ENCODE data around the gene CREB5. TPM values are rescaled to one million over a fixed set of nuclear protein-coding genes. Genes with fewer than 3 reads are reported as not detected.

Gene CREB5
- total and polyA plus RNA-seq, 2 of the 13 experiments (the other 11 are each of a cell fraction or from before 2014, with no cell fraction given): 0.38 to 0.71 TPM

GRCh38 chr7:28722684-28723083 lies 310.4 kb downstream of the CREB5 start:
- Histone ChIP-seq H2AFZ (ENCODE audit: low read length) (no peak overlapping the region), H3K4me3 (replicated peaks in 1 of 3; ENCODE audit: insufficient read depth in 1 of 3, low read depth in 2 of 3, low read length in 3 of 3) (no peak overlapping the region), H3K79me2 (ENCODE audit: insufficient read depth, low read length) (no peaks in the 10 kb centered on the region), H3K4me2 (ENCODE audit: low read depth, low read length) (no peak overlapping the region), H3K27me3 (ENCODE audit: control insufficient read depth in 1 of 2, insufficient read depth in 2 of 2, low read length in 2 of 2) (peaks cover 0 to 3% of the 10 kb centered on the region in 2 experiments; a peak in 1 of 5 replicates), H3K27ac (ENCODE audit: extremely low read length, insufficient read depth, low read length) (no peak overlapping the region), H3K9me3 (ENCODE audit: low read length) (no peaks in the 10 kb centered on the region), H4K20me1 (ENCODE audit: insufficient read depth, low read length) (no peaks in the 10 kb centered on the region), H3K36me3 (replicated peaks in 1 of 2; ENCODE audit: control insufficient read depth in 1 of 2, insufficient read depth in 2 of 2, low read length in 2 of 2) (no peaks in the 10 kb centered on the region), H3K9ac (ENCODE audit: insufficient read depth, low read depth, low read length) (no peak overlapping the region), H3K4me1 (ENCODE audit: insufficient read depth, low read length) (no peaks in the 10 kb centered on the region)
- ChIA-PET CTCF (ENCODE audit: low intra/inter-chr PET ratio, low total read pairs) (no interaction called here), POLR2A (no interaction called here)
- no peak for ATAC-seq
- in situ Hi-C loops (cut with HindIII; ENCODE audit: extremely low pct_ligation_motif_present, low pct_unique_long_range_greater_than_20kb) (no loop called here), intact Hi-C loops (cut with micrococcal nuclease; ENCODE audit: unreplicated experiment) (no loop called here)
- no peak for DNase-seq (ENCODE audit: low spot score)
- no peak for TF ChIP-seq ZBTB3 (CRISPR knock-in tag; IDR thresholded peaks at IDR 0.05; ENCODE audit: borderline replicate concordance, low read depth)
- no peak for TF ChIP-seq TFDP2 (CRISPR knock-in tag; IDR thresholded peaks at IDR 0.05)
- no peak for TF ChIP-seq ZNF83 (CRISPR knock-in tag; IDR thresholded peaks at IDR 0.05; ENCODE audit: borderline replicate concordance)
- TF ChIP-seq MBNL3 (CRISPR knock-in tag; conservative IDR thresholded peaks at IDR 0.05): no peak
- TF ChIP-seq ZNF598 (CRISPR knock-in tag; IDR thresholded peaks at IDR 0.05; ENCODE audit: borderline replicate concordance): no peak
- no peak for TF ChIP-seq ZC3H13 (CRISPR knock-in tag; IDR thresholded peaks at IDR 0.05)
- no peak for TF ChIP-seq RORA (CRISPR knock-in tag; IDR thresholded peaks at IDR 0.05)
- WGBS (ENCODE audit: low lambda C conversion rate): 26% methylated on average over 4 of the region's 4 CpGs
- no peak for FAIRE-seq
- no TSS peak for BruUV-seq (replicated peaks)

GRCh38 chr7:28723336-28723735 lies 311.0 kb downstream of the CREB5 start:
- no peak overlapping the region for H3K4me2 ChIP-seq (ENCODE audit: low read depth, low read length)
- no peak overlapping the region for H3K4me3 ChIP-seq (replicated peaks in 1 of 3; ENCODE audit: insufficient read depth in 1 of 3, low read depth in 2 of 3, low read length in 3 of 3)
- ChIA-PET CTCF (ENCODE audit: low intra/inter-chr PET ratio, low total read pairs) (no interaction called here), POLR2A (no interaction called here)
- H4K20me1 ChIP-seq (ENCODE audit: insufficient read depth, low read length): no peaks in the 10 kb centered on the region
- no peaks in the 10 kb centered on the region for H3K36me3 ChIP-seq (replicated peaks in 1 of 2; ENCODE audit: control insufficient read depth in 1 of 2, insufficient read depth in 2 of 2, low read length in 2 of 2)
- no peak for ATAC-seq
- intact Hi-C loops (cut with micrococcal nuclease; ENCODE audit: unreplicated experiment) (no loop called here), in situ Hi-C loops (cut with HindIII; ENCODE audit: extremely low pct_ligation_motif_present, low pct_unique_long_range_greater_than_20kb) (no loop called here)
- no peak for DNase-seq (ENCODE audit: low spot score)
- no peaks in the 10 kb centered on the region for H3K4me1 ChIP-seq (ENCODE audit: insufficient read depth, low read length)
- WGBS (ENCODE audit: low lambda C conversion rate): 46% methylated on average over 9 of the region's 9 CpGs
- H3K27me3 ChIP-seq (ENCODE audit: control insufficient read depth in 1 of 2, insufficient read depth in 2 of 2, low read length in 2 of 2): peaks cover 0 to 3% of the 10 kb centered on the region in 2 experiments; a peak in 1 of 5 replicates
- FAIRE-seq: no peak
- H3K9ac ChIP-seq (ENCODE audit: insufficient read depth, low read depth, low read length): no peak overlapping the region
- H3K9me3 ChIP-seq (ENCODE audit: low read length): no peaks in the 10 kb centered on the region
- no TSS peak for BruUV-seq (replicated peaks)
- H2AFZ ChIP-seq (ENCODE audit: low read length): no peak overlapping the region
- H3K79me2 ChIP-seq (ENCODE audit: insufficient read depth, low read length): no peaks in the 10 kb centered on the region
- H3K27ac ChIP-seq (ENCODE audit: extremely low read length, insufficient read depth, low read length): no peak overlapping the region
- TF ChIP-seq ZBTB38 (CRISPR knock-in tag; IDR thresholded peaks at IDR 0.05) (no peak), ZNF337 (CRISPR knock-in tag; IDR thresholded peaks at IDR 0.05; ENCODE audit: borderline replicate concordance, low read depth) (no peak), CHD2 (IDR thresholded peaks at IDR 0.05; ENCODE audit: low read depth, low read length) (no peak)
